Hepatocyte (in vitro differentiated cells): ENCODE measurements around the gene IL10. TPM values are rescaled to one million over a fixed set of nuclear protein-coding genes. Genes with fewer than 3 reads are reported as not detected.

Experiments
- DNase-seq: peaks from one replicate; pipeline ENCODE4 v3.0.0-alpha.2; 2016; ENCODE audit warnings: low spot score
- H2AFZ ChIP-seq: fragments of 200-600 bp; sonication (generic); 2 replicates; pipeline ENCODE4 v1.6.0; 2016; ENCODE audit warnings: antibody characterized with exemption, mild to moderate bottlenecking
- H3K27ac ChIP-seq: fragments of 200-600 bp; sonication (generic); 2 replicates; pipeline ENCODE4 v1.5.1; 2016; ENCODE audit warnings: mild to moderate bottlenecking
- H3K27me3 ChIP-seq: fragments of 200-600 bp; sonication (generic); 2 replicates; pipeline ENCODE4 v1.6.1; 2016
- H3K36me3 ChIP-seq: fragments of 200-600 bp; sonication (generic); replicated peaks from 2 replicates; pipeline ENCODE4 v1.5.1; 2016; ENCODE audit warnings: low read depth; ENCODE audit not compliant: insufficient read depth
- H3K4me1 ChIP-seq: fragments of 200-600 bp; sonication (generic); 2 replicates; pipeline ENCODE4 v1.5.1; 2016; ENCODE audit warnings: mild to moderate bottlenecking, moderate library complexity; ENCODE audit not compliant: insufficient read depth
- H3K4me2 ChIP-seq: fragments of 200-600 bp; sonication (generic); 2 replicates; pipeline ENCODE4 v1.6.0; 2016
- H3K4me3 ChIP-seq: fragments of 200-600 bp; sonication (generic); 2 replicates; pipeline ENCODE4 v1.5.1; 2016; ENCODE audit warnings: mild to moderate bottlenecking
- H3K79me2 ChIP-seq: fragments of 200-600 bp; sonication (generic); 2 replicates; pipeline ENCODE4 v1.6.0; 2017; ENCODE audit warnings: mild to moderate bottlenecking
- H3K9me2 ChIP-seq: fragments of 200-600 bp; sonication (generic); replicated peaks from 2 replicates; pipeline ENCODE4 v1.6.0; 2017; ENCODE audit warnings: mild to moderate bottlenecking; ENCODE audit not compliant: insufficient read depth
- H3K9me3 ChIP-seq: fragments of 200-600 bp; sonication (generic); 2 replicates; pipeline ENCODE4 v1.5.1; 2016; ENCODE audit warnings: low read depth, mild to moderate bottlenecking
- H4K20me1 ChIP-seq: fragments of 200-600 bp; sonication (generic); 2 replicates; pipeline ENCODE4 v1.6.0; 2016; ENCODE audit warnings: mild to moderate bottlenecking; ENCODE audit not compliant: insufficient read depth, poor library complexity, severe bottlenecking
- CTCF ChIP-seq: fragments of 200-600 bp; sonication (generic); IDR thresholded peaks from 2 replicates; pipeline ENCODE4 v1.5.1; 2016; ENCODE audit warnings: antibody characterized with exemption, mild to moderate bottlenecking; ENCODE audit not compliant: poor library complexity
- EZH2 ChIP-seq: fragments of 200-600 bp; sonication (generic); IDR thresholded peaks from 2 replicates; pipeline ENCODE4 v1.6.1; 2016; ENCODE audit warnings: antibody characterized with exemption, mild to moderate bottlenecking, borderline replicate concordance
- EZH2phosphoT487 ChIP-seq: fragments of 200-600 bp; sonication (generic); IDR thresholded peaks from one replicate; pipeline ENCODE4 v1.6.1; 2018; ENCODE audit warnings: antibody characterized with exemption, mild to moderate bottlenecking, low read depth, moderate library complexity; ENCODE audit not compliant: unreplicated experiment, severe bottlenecking
- WGBS: methylation state at CpG from one replicate; pipeline ENCODE4 v1.1.6; 2016; ENCODE audit warnings: low lambda C conversion rate; ENCODE audit errors: missing lambda C conversion rate; 5-methylcytosine and 5-hydroxymethylcytosine counted together
- polyA plus RNA-seq: library from polyadenylated mRNA; unstranded; fragments of >200 nt; fragmentation: Nextera tagmentation; extraction: Ambion mirVana; gene quantifications from 2 replicates; pipeline ENCODE4 v1.2.1, GENCODE V29; 2016
- small RNA-seq: library from RNA; depleted of rRNA; stranded (forward); fragments of <200 nt; gene quantifications from one replicate; pipeline ENCODE3, GENCODE V24; 2014
- total RNA-seq: library from RNA; depleted of rRNA; stranded (reverse); fragments of >200 nt; gene quantifications from 2 replicates; pipeline ENCODE4 v1.2.3, GENCODE V29; 2014

IL10 gene
- total and polyA plus RNA-seq, 2 experiments from 2014 or later = 0.50 TPM; not detected in 1

- no peak for DNase-seq
- TF ChIP-seq EZH2phosphoT487 = no peak
- TF ChIP-seq EZH2 = no peak
- TF ChIP-seq CTCF = no peak
- Histone ChIP-seq H4K20me1 (peaks cover 93% of the 10 kb centered on the region), H2AFZ (no peak overlapping the region), H3K36me3 (no peaks in the 10 kb centered on the region), H3K4me1 (peaks cover 20% of the 10 kb centered on the region), H3K9me3 (no peaks in the 10 kb centered on the region), H3K4me2 (no peak overlapping the region), H3K9me2 (no peaks in the 10 kb centered on the region), H3K4me3 (no peak overlapping the region), H3K27me3 (no peaks in the 10 kb centered on the region), H3K79me2 (peaks cover 97% of the 10 kb centered on the region), H3K27ac (no peak overlapping the region)
- 85% methylated on average over 10 of the region's 10 CpGs for WGBS
These were observed 53.0 kb downstream of the IL10 start for GRCh38 chr1:206719169-206719839.

- peaks cover 98% of the 10 kb centered on the region for H3K79me2 ChIP-seq
- no peaks in the 10 kb centered on the region for H3K27me3 ChIP-seq
- H4K20me1 ChIP-seq = peaks cover 91% of the 10 kb centered on the region
- DNase-seq = no peak
- peaks cover 12% of the 10 kb centered on the region for H3K4me1 ChIP-seq
- no peaks in the 10 kb centered on the region for H3K9me3 ChIP-seq
- H2AFZ ChIP-seq = no peak overlapping the region
- no peak overlapping the region for H3K4me2 ChIP-seq
- no peak overlapping the region for H3K27ac ChIP-seq
- TF ChIP-seq EZH2 (no peak), CTCF (no peak)
- no peaks in the 10 kb centered on the region for H3K36me3 ChIP-seq
- H3K9me2 ChIP-seq = no peaks in the 10 kb centered on the region
- WGBS = 100% methylated on average over 1 of the region's 1 CpG
- H3K4me3 ChIP-seq = no peak overlapping the region
These were observed 54.7 kb downstream of the IL10 start for GRCh38 chr1:206717674-206717989.

Small RNA genes lying within 50 kb of the gene (small RNA-seq; reads per million reads assigned to genes)
- not detected for gene RF00019

Other genes with a start within 250 kb of the IL10 start
- 30.1 and 40.4 TPM in 2 replicates for gene EIF2D, start 160.0 kb downstream of the IL10 start, total RNA-seq
- 25.7 and 27.7 TPM in 2 replicates for gene EIF2D, start 160.0 kb downstream of the IL10 start, polyA plus RNA-seq
- gene DYRK3, start 137.0 kb downstream of the IL10 start, total RNA-seq = 4.6 and 6.2 TPM in 2 replicates
- 5.8 and 8.9 TPM in 2 replicates for gene DYRK3, start 137.0 kb downstream of the IL10 start, polyA plus RNA-seq
- 38.9 and 39.4 TPM in 2 replicates for gene MAPKAPK2, start 87.6 kb downstream of the IL10 start, total RNA-seq
- 12.8 and 13.3 TPM in 2 replicates for gene MAPKAPK2, start 87.6 kb downstream of the IL10 start, polyA plus RNA-seq
- gene IL19, start 1.7 kb downstream of the IL10 start, total RNA-seq = 0.28 and 0.37 TPM in 2 replicates
- not detected in 2 replicates for gene IL19, start 1.7 kb downstream of the IL10 start, polyA plus RNA-seq
- gene IL20, start 93.1 kb upstream of the IL10 start, total RNA-seq = not detected in 2 replicates
- not detected in 2 replicates for gene IL20, start 93.1 kb upstream of the IL10 start, polyA plus RNA-seq
- gene IL24, start 124.9 kb upstream of the IL10 start, total RNA-seq = 0.12 TPM in 1 of 2 replicates, not detected in the other
- gene IL24, start 124.9 kb upstream of the IL10 start, polyA plus RNA-seq = 1.3 TPM in 1 of 2 replicates, not detected in the other
- 0.97 and 2.6 TPM in 2 replicates for gene FCMR, start 149.4 kb upstream of the IL10 start, total RNA-seq
- 0.71 and 0.88 TPM in 2 replicates for gene FCMR, start 149.4 kb upstream of the IL10 start, polyA plus RNA-seq
- gene PIGR, start 174.0 kb upstream of the IL10 start, total RNA-seq = 22.9 and 23.3 TPM in 2 replicates
- 8.1 and 11.0 TPM in 2 replicates for gene PIGR, start 174.0 kb upstream of the IL10 start, polyA plus RNA-seq
- gene FCAMR, start 198.0 kb upstream of the IL10 start, total RNA-seq = 0.52 and 0.70 TPM in 2 replicates
- 0.52 TPM in 1 of 2 replicates, not detected in the other for gene FCAMR, start 198.0 kb upstream of the IL10 start, polyA plus RNA-seq